HepG2 (cell line): ENCODE results near the gene FAM177B. TPM values are rescaled to one million over a fixed set of nuclear protein-coding genes. Genes with fewer than 3 reads are reported as not detected.

Experiments used
- ATAC-seq: fragments of 200-7000 bp; cut with Tn5 transposase; 3 replicates; pipeline ENCODE4 v1.9.1; 2020; ENCODE audit warnings: mild to moderate bottlenecking, moderate library complexity
- BruUV-seq: library from RNA; stranded (reverse); fragments of 400-500 nt; replicated peaks from 2 replicates; lab custom pipeline; 2021; lab: Mats Ljungman, UMichigan
- CTCF ChIA-PET: fragments of 300-600 bp; formaldehyde crosslinking; extraction: SDS; loops from one replicate; lab custom pipeline; 2021; ENCODE audit warnings: low total read pairs, inconsistent platforms, low intra/inter-chr PET ratio; lab: Yijun Ruan, JAX
- POLR2A ChIA-PET: fragments of 350-600 bp; sonication (Branson Sonifier 250); formaldehyde crosslinking; loops from one replicate; lab custom pipeline; 2020; ENCODE audit warnings: antibody characterized with exemption, inconsistent platforms; lab: Yijun Ruan, JAX
- DNase-seq: peaks from one replicate; pipeline ENCODE4 v3.0.0-alpha.2; 2015; ENCODE audit warnings: low spot score
- FAIRE-seq: peaks from 3 replicates; lab custom pipeline; 2011; peaks lifted over from hg19 to GRCh38; lab: Jason Lieb, UNC
- H2AFZ ChIP-seq: one replicate; pipeline ENCODE4 v1.6.1; 2011; ENCODE audit warnings: low read length, inconsistent platforms
- H3K27ac ChIP-seq: fragments of 300-600 bp; 3 replicates; pipeline ENCODE4 v1.8.0; 2011; ENCODE audit warnings: mixed run types, mild to moderate bottlenecking, mixed read lengths, low read length, inconsistent platforms; ENCODE audit not compliant: insufficient read depth; ENCODE audit errors: extremely low read length
- H3K27me3 ChIP-seq, 2 experiments: fragments of 200-600 bp in 1 of 2; 2 replicates in 1 of 2; 3 replicates in 1 of 2; pipeline versions ENCODE4 v1.6.0 to v1.8.0; 2011; ENCODE audit warnings: low read length in 2 of 2, mild to moderate bottlenecking in 2 of 2, moderate library complexity in 2 of 2, inconsistent platforms in 1 of 2; ENCODE audit not compliant: insufficient read depth in 2 of 2, control insufficient read depth in 1 of 2
- H3K36me3 ChIP-seq, 2 experiments: fragments of 200-600 bp in 1 of 2; replicated peaks in 1 of 2; 2 replicates in 1 of 2; 3 replicates in 1 of 2; pipeline versions ENCODE4 v1.5.1 to v1.8.0; 2011; ENCODE audit warnings: low read length in 2 of 2, inconsistent platforms in 1 of 2; ENCODE audit not compliant: insufficient read depth in 2 of 2, control insufficient read depth in 1 of 2
- H3K4me1 ChIP-seq: 2 replicates; pipeline ENCODE4 v1.5.1; 2012; ENCODE audit warnings: low read length, inconsistent platforms; ENCODE audit not compliant: insufficient read depth
- H3K4me2 ChIP-seq: 2 replicates; pipeline ENCODE4 v1.6.0; 2011; ENCODE audit warnings: low read depth, low read length, inconsistent platforms
- H3K4me3 ChIP-seq, 3 experiments: fragments of 200-600 bp in 1 of 3; sonication (generic), shearing (Covaris generic) in 1 of 3; replicated peaks in 1 of 3; 2 replicates each; pipeline ENCODE4 v1.5.1; 2011 to 2016; ENCODE audit warnings: low read length in 3 of 3, inconsistent platforms in 2 of 3, low read depth in 2 of 3, mild to moderate bottlenecking in 2 of 3, control low read depth in 1 of 3, mixed read lengths in 1 of 3; ENCODE audit not compliant: insufficient read depth in 1 of 3
- H3K79me2 ChIP-seq: one replicate; pipeline ENCODE4 v1.6.1; 2011; ENCODE audit warnings: low read length, inconsistent platforms; ENCODE audit not compliant: insufficient read depth
- H3K9ac ChIP-seq: 2 replicates; pipeline ENCODE4 v1.6.0; 2011; ENCODE audit warnings: mild to moderate bottlenecking, low read depth, low read length, inconsistent platforms; ENCODE audit not compliant: insufficient read depth
- H3K9me3 ChIP-seq: 2 replicates; pipeline ENCODE4 v1.5.1; 2012; ENCODE audit warnings: mild to moderate bottlenecking, low read length
- H4K20me1 ChIP-seq: 2 replicates; pipeline ENCODE4 v1.6.0; 2011; ENCODE audit warnings: inconsistent platforms, mild to moderate bottlenecking, low read length, moderate library complexity; ENCODE audit not compliant: insufficient read depth
- BRCA1 ChIP-seq: sonication (generic); formaldehyde crosslinking; IDR thresholded peaks from 2 replicates; pipeline ENCODE4 v1.4.0; 2020; ENCODE audit warnings: missing genetic modification reagents
- CC2D1A ChIP-seq: sonication (generic); formaldehyde crosslinking; IDR thresholded peaks from 2 replicates; pipeline ENCODE4 v1.8.1; 2023; ENCODE audit warnings: mild to moderate bottlenecking, missing genetic modification reagents
- HHEX ChIP-seq: IDR thresholded peaks from 2 replicates; pipeline ENCODE4 v1.6.1; 2016; ENCODE audit warnings: control low read depth
- JUNB ChIP-seq: sonication (generic); formaldehyde crosslinking; IDR thresholded peaks from 2 replicates; pipeline ENCODE4 v1.8.0; 2022; ENCODE audit warnings: missing genetic modification reagents, mild to moderate bottlenecking, borderline replicate concordance
- MEIS1 ChIP-seq: sonication (generic); formaldehyde crosslinking; IDR thresholded peaks from 2 replicates; pipeline ENCODE4 v1.9.0; 2021; ENCODE audit warnings: mild to moderate bottlenecking, missing genetic modification reagents, moderate library complexity, borderline replicate concordance
- NFKBIZ ChIP-seq: IDR thresholded peaks from 2 replicates; pipeline ENCODE4 v1.6.1; 2018; ENCODE audit warnings: missing genetic modification reagents, missing compliant biosample characterization
- PHF20 ChIP-seq: sonication (generic); formaldehyde crosslinking; IDR thresholded peaks from 2 replicates; pipeline ENCODE4 v1.5.0; 2020; ENCODE audit warnings: mild to moderate bottlenecking, missing genetic modification reagents
- POLR2AphosphoS2 ChIP-seq: IDR thresholded peaks from 2 replicates; pipeline ENCODE4 v1.6.1; 2011; ENCODE audit warnings: low read depth, low read length, improper control_type of control experiment
- REL ChIP-seq: sonication (generic); formaldehyde crosslinking; conservative IDR thresholded peaks from 2 replicates; pipeline ENCODE4 v1.8.0; 2022; ENCODE audit warnings: mild to moderate bottlenecking, missing genetic modification reagents, moderate library complexity
- ZNF329 ChIP-seq: sonication (generic); formaldehyde crosslinking; IDR thresholded peaks from 2 replicates; pipeline ENCODE4 v1.9.0; 2021; ENCODE audit warnings: low read depth, mild to moderate bottlenecking, missing genetic modification reagents
- ZNF746 ChIP-seq: sonication (generic); formaldehyde crosslinking; IDR thresholded peaks from 2 replicates; pipeline ENCODE4 v1.8.0; 2022; ENCODE audit warnings: mild to moderate bottlenecking, missing genetic modification reagents
- in situ Hi-C: cut with HindIII; loops from 2 replicates; pipeline ENCODE4 v1.10.0; 2017; ENCODE audit warnings: low pct_unique_long_range_greater_than_20kb; ENCODE audit not compliant: extremely low pct_ligation_motif_present
- intact Hi-C: fragments of 100-400 bp; cut with micrococcal nuclease; formaldehyde crosslinking; loops from one replicate; pipeline ENCODE4 v1.10.0; 2022; ENCODE audit not compliant: unreplicated experiment
- polyA plus RNA-seq, 8 experiments: library from polyadenylated mRNA; depleted of rRNA in 3 of 8; stranded (reverse) in 7 of 8; unstranded in 1 of 8; fragments of >200 nt; fragmentation: Illumina TruSeq in 4 of 8; extraction: Trizol in 4 of 8; gene quantifications; 2 replicates each; pipeline versions ENCODE4 v1.2.1 to v1.2.3, GENCODE V29; 2011 to 2016; ENCODE audit warnings: low read depth in 4 of 8, missing spikeins in 1 of 8, mixed read lengths in 1 of 8; ENCODE audit not compliant: insufficient read depth in 1 of 8
- total RNA-seq, 5 experiments: library from RNA; depleted of rRNA; stranded (reverse); fragments of >200 nt; fragmentation: Illumina TruSeq; extraction: Trizol; gene quantifications; 2 replicates each; pipeline ENCODE4 v1.2.3, GENCODE V29; 2016; ENCODE audit warnings: low read depth in 1 of 5
- TF ChIP-seq, protein P1 (sequence below): sonication (generic); formaldehyde crosslinking; IDR thresholded peaks from 2 replicates; pipeline ENCODE4 v1.4.0; 2020; ENCODE audit warnings: missing genetic modification reagents
- TF ChIP-seq, protein P2 (sequence below): sonication (generic); formaldehyde crosslinking; IDR thresholded peaks from 2 replicates; pipeline ENCODE4 v1.4.0; 2020; ENCODE audit warnings: mild to moderate bottlenecking, missing genetic modification reagents, borderline replicate concordance
- TF ChIP-seq, protein P3 (sequence below): sonication (generic); formaldehyde crosslinking; IDR thresholded peaks from 2 replicates; pipeline ENCODE4 v1.4.0; 2020; ENCODE audit warnings: mild to moderate bottlenecking, missing genetic modification reagents
- TF ChIP-seq, protein P4 (sequence below): sonication (generic); formaldehyde crosslinking; IDR thresholded peaks from 2 replicates; pipeline ENCODE4 v1.4.0; 2020; ENCODE audit warnings: mild to moderate bottlenecking, missing genetic modification reagents
- TF ChIP-seq, protein P5 (sequence below): sonication (generic); formaldehyde crosslinking; IDR thresholded peaks from 2 replicates; pipeline ENCODE4 v1.4.0; 2020; ENCODE audit warnings: missing genetic modification reagents, borderline replicate concordance

Gene FAM177B
- total and polyA plus RNA-seq, 2 of the 13 experiments (the other 11 are each of a cell fraction or from before 2014, with no cell fraction given): 0.05 TPM; not detected in 1

DNA sequence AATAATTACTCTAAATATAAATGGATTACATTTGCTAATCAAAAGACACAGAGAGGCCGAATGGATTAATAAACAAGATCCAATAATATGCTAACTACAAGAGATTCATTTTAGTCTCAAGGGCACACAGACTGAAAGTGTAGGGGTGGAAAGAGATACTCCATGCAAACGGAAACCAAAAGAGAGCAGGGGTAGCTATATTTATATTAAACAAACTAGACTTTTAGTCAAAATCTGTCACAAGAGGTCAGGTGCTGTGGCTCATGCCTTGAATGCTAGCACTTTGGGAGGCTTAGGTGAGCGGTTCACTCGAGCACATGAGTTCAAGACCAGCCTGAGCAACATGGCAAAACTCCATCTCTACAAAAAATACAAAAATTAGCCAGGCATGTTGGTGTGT is 44.2 kb downstream of the FAM177B start (continued):
- TF ChIP-seq, protein P1, sequence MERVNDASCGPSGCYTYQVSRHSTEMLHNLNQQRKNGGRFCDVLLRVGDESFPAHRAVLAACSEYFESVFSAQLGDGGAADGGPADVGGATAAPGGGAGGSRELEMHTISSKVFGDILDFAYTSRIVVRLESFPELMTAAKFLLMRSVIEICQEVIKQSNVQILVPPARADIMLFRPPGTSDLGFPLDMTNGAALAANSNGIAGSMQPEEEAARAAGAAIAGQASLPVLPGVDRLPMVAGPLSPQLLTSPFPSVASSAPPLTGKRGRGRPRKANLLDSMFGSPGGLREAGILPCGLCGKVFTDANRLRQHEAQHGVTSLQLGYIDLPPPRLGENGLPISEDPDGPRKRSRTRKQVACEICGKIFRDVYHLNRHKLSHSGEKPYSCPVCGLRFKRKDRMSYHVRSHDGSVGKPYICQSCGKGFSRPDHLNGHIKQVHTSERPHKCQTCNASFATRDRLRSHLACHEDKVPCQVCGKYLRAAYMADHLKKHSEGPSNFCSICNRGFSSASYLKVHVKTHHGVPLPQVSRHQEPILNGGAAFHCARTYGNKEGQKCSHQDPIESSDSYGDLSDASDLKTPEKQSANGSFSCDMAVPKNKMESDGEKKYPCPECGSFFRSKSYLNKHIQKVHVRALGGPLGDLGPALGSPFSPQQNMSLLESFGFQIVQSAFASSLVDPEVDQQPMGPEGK: no peak
- TF ChIP-seq, protein P2, sequence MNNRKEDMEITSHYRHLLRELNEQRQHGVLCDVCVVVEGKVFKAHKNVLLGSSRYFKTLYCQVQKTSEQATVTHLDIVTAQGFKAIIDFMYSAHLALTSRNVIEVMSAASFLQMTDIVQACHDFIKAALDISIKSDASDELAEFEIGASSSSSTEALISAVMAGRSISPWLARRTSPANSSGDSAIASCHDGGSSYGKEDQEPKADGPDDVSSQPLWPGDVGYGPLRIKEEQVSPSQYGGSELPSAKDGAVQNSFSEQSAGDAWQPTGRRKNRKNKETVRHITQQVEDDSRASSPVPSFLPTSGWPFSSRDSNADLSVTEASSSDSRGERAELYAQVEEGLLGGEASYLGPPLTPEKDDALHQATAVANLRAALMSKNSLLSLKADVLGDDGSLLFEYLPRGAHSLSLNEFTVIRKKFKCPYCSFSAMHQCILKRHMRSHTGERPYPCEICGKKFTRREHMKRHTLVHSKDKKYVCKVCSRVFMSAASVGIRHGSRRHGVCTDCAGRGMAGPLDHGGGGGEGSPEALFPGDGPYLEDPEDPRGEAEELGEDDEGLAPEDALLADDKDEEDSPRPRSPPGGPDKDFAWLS (CRISPR knock-in tag): no peak
- TF ChIP-seq BRCA1 (no peak), REL (CRISPR knock-in tag) (no peak), NFKBIZ (CRISPR knock-in tag) (no peak), POLR2AphosphoS2 (no peak), ZNF746 (CRISPR knock-in tag) (no peak)
- TF ChIP-seq, protein P3, sequence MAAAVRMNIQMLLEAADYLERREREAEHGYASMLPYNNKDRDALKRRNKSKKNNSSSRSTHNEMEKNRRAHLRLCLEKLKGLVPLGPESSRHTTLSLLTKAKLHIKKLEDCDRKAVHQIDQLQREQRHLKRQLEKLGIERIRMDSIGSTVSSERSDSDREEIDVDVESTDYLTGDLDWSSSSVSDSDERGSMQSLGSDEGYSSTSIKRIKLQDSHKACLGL (CRISPR knock-in tag): no peak

DNA sequence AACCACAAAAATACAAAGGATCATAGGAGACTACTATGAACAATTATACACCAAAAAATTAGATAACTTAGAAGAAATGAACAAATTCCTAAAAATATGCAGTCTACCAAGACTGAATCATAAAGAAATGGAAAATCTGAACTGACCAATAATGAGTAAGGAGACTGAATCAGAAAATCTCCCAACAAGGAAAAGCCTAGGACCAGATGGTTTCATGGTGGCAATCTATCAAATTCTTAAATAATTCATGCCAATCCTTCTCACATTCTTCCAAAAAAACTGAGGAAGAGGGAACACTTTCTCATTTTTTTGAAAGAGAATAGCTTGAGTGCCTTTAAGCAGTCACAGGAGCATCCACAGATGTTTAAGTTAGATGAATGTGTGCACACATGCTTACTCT is 46.0 kb downstream of the FAM177B start:
- no TSS peak for BruUV-seq
- Histone ChIP-seq H3K27me3 (no peaks in the 10 kb centered on the region; a peak in 1 of 5 replicates), H4K20me1 (no peaks in the 10 kb centered on the region), H3K9me3 (no peaks in the 10 kb centered on the region), H3K9ac (no peak overlapping the region), H3K36me3 (no peaks in the 10 kb centered on the region), H3K4me3 (no peak overlapping the region), H3K79me2 (no peaks in the 10 kb centered on the region), H3K4me2 (no peak overlapping the region), H3K4me1 (no peaks in the 10 kb centered on the region), H3K27ac (no peak overlapping the region), H2AFZ (no peak overlapping the region)
- in situ Hi-C loops (no loop called here), intact Hi-C loops (no loop called here)
- DNase-seq (no peak), FAIRE-seq (no peak), ATAC-seq (no peak)
- POLR2A ChIA-PET: no interaction called here
- CTCF ChIA-PET: no interaction called here
- TF ChIP-seq PHF20: no peak
- TF ChIP-seq, protein P4, sequence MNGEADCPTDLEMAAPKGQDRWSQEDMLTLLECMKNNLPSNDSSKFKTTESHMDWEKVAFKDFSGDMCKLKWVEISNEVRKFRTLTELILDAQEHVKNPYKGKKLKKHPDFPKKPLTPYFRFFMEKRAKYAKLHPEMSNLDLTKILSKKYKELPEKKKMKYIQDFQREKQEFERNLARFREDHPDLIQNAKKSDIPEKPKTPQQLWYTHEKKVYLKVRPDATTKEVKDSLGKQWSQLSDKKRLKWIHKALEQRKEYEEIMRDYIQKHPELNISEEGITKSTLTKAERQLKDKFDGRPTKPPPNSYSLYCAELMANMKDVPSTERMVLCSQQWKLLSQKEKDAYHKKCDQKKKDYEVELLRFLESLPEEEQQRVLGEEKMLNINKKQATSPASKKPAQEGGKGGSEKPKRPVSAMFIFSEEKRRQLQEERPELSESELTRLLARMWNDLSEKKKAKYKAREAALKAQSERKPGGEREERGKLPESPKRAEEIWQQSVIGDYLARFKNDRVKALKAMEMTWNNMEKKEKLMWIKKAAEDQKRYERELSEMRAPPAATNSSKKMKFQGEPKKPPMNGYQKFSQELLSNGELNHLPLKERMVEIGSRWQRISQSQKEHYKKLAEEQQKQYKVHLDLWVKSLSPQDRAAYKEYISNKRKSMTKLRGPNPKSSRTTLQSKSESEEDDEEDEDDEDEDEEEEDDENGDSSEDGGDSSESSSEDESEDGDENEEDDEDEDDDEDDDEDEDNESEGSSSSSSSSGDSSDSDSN: no peak
- TF ChIP-seq JUNB: no peak
- TF ChIP-seq HHEX (CRISPR knock-in tag): no peak
- TF ChIP-seq ZNF329 (CRISPR knock-in tag): no peak
- no peak for TF ChIP-seq MEIS1
- TF ChIP-seq CC2D1A (CRISPR knock-in tag): no peak
- TF ChIP-seq, protein P5, sequence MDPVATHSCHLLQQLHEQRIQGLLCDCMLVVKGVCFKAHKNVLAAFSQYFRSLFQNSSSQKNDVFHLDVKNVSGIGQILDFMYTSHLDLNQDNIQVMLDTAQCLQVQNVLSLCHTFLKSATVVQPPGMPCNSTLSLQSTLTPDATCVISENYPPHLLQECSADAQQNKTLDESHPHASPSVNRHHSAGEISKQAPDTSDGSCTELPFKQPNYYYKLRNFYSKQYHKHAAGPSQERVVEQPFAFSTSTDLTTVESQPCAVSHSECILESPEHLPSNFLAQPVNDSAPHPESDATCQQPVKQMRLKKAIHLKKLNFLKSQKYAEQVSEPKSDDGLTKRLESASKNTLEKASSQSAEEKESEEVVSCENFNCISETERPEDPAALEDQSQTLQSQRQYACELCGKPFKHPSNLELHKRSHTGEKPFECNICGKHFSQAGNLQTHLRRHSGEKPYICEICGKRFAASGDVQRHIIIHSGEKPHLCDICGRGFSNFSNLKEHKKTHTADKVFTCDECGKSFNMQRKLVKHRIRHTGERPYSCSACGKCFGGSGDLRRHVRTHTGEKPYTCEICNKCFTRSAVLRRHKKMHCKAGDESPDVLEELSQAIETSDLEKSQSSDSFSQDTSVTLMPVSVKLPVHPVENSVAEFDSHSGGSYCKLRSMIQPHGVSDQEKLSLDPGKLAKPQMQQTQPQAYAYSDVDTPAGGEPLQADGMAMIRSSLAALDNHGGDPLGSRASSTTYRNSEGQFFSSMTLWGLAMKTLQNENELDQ (CRISPR knock-in tag): no peak
